HTR-8/SVneo (cell line): Measurements from ENCODE around the gene AGPAT4.

Experiments
- DNase-seq: peaks from one replicate; pipeline ENCODE4 v3.0.0; 2011; ENCODE audit warnings: low spot score, mixed read lengths; ENCODE audit not compliant: insufficient read length
- FAIRE-seq: peaks from 2 replicates; lab custom pipeline; 2011; peaks lifted over from hg19 to GRCh38; lab: Jason Lieb, UNC

The AGPAT4 gene

DNA sequence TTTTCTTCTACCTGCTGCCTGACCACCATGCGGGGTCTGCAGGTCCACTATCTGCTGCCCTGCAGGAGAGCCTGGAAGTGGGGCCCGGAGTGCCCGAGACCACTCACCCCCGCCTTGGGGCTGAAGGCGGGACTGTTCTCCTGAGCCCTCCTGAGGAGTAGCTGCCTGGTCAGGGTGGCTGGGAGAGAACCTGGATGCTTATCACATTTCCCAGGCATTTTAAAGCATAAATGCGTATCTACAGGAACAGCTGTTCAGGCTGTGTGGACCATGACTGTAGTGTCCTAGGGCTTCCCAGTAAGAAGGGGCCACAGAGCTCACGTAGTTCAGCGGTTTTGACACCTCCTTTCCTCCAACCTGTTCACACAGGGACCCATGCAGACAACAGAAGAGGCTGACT, 123.3 kb downstream of the AGPAT4 start:
- DNase-seq (no peak), FAIRE-seq (no peak)

DNA sequence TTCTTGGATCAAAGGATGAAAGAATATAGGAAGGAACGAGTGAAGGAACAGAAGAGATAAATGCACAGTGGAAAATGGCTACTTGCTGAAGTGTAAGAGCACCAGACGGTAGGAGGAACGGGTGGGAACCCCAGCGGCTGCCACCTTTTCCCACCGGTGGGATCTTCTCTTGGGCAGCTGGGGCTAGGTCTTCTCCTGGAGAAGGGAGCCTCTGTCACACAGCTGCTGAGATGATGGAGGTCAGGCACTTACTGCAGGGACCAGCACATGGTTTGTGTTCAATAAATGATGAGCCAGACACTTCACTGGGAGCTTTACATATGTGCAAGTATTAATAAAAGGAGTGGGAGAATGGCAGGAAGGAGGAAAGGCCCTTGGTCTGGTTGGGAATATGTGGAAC, 123.7 kb downstream of the AGPAT4 start:
- no peak for FAIRE-seq

DNA sequence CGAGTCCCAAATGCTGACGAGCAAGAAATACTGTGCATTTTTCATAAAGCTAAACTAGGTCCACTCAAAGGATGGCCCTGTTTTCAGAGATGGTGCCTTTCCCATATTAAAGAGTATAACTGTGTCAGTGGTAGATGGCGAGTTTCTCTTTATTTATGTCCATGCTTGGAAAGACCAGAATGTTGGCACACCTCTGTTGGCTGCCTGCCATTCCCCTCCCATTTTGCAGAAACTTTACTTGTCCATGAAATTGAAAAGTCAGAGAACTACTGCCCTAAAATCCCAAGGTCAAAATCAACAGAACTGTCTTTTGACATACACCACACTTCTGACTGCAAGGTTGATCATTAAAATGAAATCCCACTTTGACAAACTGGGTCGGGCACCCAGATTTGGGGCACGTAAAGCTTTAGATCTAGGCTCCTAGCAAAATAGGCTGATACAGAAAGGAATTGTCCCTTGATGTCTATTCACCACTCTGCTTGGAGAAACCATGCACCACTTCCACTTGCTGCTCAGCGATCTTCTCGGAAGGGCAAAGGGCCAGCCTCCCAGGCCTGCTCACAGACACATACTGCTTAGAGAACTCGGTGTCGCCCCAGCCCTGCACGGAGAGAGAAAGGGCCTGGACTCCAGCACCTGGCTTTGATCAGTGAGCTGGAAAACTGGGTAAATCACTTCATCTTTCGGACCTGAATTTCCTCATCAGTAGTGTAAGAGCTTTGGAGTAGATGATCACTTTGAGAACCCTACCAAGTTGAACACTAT, 130.0 kb downstream of the AGPAT4 start:
- DNase-seq (no peak), FAIRE-seq (no peak)

More for the DNA sequence above, 123.7 kb downstream of the AGPAT4 start:
- DNase-seq: no peak

DNA sequence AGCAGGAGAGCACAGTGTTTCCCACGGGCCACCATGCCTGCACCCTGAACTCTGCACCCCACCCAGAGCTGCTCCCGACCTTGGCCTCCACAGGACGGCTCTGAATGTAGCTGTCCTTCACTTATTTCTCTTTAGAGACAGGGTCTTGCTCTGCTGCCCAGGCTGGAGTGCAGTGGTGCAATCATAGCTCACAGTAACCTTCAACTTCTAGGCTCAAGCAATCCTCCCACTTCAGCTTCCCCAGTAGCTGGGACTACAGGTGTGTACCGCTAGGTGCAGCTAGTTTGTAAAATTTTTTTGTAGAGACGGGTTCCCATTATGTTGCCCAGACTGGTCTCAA, 130.9 kb downstream of the AGPAT4 start:
- no peak for FAIRE-seq
- DNase-seq: no peak

DNA sequence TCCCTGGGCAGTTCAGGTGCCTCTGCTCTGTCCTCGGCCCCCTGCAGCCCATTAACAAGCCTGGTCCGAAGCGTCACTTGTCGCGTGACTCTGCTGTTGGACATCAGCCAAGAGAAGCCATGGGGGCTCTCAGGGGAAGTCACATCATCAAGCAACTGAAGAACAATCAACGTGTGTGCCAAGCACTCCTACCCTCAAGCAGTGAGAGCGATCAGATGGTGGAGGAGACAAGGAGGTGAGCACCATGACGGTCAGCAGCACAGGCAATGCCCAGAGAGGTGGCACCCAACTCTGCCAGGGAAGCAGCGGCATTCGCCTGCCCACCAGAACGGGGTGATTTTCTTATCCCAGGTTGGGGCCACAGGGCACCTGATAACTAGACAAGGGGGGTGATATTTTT, 132.7 kb downstream of the AGPAT4 start:
- FAIRE-seq (no peak), DNase-seq (no peak)

DNA sequence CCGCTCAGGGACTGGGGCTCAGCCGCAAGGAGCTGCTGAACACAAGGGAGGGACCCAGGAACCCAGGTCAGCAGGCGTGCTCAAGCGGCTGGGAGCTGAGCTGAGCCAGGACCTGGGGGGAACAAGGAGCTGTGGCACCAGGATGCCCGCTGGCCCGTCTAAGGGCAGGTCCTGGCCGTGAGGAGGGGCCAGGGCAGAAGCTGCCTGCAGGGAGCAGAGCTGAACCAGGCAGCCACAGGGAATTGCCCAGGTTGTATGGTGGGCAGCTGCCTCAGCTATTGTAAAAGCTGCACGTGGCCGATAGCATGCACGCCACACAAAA, 133.3 kb downstream of the AGPAT4 start:
- no peak for DNase-seq
- FAIRE-seq: no peak

DNA sequence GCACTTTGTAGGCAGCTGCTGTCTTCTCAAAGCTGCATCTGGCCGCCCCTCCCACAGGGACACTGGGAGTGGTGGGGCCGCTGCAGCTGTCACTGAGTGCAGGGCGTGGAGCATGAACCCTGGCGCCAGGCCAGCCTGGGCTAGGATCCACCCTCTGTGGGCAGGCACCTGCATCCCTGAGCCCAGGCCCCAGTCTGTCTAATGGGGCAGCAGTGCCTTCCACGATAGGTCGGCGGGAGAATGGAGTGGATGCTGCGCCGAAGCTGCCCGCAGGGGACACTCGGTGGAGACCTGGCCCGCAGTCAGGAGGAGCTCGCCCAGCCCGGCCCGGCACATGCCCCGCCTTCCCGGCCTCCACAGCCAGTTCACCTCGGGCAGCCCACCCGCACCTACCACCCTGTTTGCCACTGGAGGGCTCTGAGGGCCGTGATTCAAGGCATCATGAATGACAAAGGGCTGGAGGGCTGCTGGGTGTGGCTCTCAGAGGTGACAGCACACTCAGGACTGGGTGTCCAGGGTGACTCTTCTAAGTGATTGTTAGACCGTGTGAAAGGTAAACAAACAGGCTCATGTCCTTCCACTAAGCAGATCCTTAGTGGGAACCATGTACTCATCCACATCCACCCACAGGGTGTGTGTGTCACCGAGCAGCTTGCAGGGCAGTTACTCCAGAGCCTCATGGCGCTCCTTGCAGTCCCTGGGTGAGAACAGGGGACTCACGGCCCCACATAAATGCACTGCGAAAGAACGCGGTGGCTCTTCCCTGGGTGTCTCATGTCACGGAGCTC, 133.9 kb downstream of the AGPAT4 start:
- DNase-seq: no peak
- FAIRE-seq: no peak

DNA sequence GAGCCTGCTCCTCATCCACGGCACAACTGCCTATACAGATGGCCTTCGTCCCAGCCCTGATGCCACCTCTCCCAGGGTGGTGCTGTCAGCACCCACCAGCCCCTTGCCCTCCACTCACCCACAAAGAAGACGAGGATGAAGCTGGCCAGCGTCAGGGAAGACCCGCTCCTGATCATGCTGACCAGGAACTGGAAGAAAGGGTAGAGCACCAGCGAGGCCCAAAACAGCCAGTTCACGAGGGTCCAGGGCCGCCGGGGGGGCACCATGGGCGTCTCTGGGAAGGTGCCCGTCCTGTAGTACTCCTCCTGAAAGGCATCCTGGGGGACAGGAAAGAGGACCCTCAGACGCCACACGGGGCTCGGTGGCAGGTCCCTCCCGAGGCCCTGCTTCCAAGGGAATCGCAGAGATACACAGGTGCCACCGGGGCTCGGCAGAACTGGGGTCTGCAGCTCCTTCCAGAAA, 134.5 kb downstream of the AGPAT4 start:
- no peak for FAIRE-seq
- DNase-seq: no peak

DNA sequence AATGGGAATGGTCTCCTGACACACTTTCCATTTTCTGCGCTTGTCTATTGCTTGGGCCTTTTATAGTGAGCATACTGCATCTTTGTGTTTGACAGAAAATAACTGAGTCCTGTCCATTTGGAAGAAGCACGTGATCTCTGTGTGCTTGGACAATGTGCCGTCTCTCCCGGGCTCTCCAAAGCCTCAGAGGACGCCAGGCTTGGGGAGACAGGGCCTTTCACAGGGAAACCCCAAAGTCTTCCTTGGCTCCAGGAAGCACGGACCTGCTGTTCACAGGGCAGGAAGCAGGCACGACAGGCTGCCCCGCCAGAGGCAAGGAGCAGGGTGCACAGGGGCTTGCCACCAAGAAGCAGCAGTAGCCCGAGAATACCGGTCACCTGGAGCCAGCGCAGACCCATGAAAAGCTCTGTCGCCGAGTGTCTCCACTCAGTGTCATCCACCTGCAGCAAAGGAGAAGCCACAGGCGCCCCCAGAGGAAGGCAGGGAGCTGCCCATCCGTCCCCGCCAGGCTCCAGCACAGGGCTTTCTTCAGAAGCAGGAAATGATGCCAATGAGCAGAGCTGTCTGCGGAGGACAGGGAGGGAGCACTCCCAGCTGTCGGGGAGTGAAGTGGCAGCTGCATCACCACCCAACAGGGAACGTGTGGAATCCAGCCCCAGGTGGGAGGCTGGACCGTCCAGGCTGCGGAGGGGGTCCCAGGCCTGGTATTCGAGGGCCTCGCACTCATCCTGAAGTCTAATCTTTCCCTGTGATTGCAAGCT, 135.1 kb downstream of the AGPAT4 start:
- FAIRE-seq (no peak), DNase-seq (no peak)

DNA sequence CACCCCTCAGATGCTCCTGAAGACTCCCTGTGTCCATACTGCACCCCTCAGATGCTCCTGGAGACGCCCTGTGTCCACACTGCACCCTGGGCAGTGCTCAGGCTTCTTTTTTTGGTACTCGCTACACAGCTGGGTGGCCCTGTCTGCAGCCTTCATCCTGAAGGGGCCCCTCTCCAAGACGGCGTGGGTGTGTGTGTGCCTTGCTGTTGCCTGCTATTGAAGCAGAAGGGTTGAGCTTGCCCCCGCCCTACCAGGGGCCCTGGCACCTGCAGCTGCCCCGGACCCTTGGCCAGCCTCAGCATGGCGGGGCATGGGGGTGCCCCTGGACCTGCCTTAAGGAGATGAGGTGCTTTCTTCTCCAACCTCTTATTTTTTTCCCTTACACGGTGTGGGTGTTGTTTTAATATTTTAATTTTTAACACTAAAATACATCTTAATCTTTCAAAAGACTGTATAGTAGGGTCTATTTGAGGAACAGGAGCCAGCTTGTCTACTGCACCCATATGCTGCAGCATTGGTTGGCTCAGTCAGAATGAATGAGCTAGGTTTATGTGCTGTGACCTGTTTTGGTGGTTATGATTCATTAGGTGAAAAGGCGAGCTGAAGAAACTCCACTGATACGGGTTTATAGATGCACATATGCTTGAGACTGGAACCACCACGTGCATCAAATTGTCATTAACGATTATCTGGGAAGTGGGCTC, 135.9 kb downstream of the AGPAT4 start:
- FAIRE-seq: no peak
- DNase-seq: no peak

DNA sequence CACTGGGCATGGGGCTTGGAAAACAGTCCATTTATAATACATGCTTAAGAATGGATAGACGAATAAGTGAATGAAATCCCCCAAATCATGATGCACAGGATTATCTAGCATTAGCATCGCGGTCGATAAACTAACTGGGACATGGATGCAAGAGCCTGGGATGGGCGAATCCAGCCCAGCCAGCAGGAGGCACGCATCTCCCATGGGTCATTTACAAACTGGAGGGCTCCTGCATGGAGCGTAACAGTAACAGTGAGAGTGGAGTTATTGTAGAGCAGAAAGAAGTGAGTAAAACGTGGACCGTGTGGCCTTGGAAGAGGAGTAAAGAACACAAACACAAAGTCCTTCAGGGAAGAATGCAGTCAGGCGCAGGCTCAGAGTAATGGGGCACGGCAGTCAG, 136.5 kb downstream of the AGPAT4 start:
- FAIRE-seq (no peak), DNase-seq (no peak)

DNA sequence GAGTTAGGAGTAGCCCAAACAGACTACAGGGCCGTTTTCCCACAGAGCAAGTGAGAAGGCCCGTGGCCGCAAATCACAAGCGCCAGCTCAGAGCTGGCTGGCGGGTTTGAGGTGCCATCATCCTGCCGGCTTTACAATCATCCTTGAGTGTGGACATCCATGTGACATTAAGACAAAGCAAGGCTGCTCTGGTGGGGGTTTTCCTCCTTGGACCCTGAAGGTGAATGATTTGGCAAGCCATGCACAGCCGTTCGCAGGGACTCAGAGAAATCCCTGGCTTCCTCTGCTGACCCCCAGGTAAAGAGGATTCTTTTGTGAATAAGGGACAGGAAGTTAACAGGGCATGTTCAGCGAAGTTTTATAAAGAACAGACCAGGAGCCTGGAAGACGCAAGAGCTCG, 137.2 kb downstream of the AGPAT4 start:
- FAIRE-seq (no peak), DNase-seq (no peak)

DNA sequence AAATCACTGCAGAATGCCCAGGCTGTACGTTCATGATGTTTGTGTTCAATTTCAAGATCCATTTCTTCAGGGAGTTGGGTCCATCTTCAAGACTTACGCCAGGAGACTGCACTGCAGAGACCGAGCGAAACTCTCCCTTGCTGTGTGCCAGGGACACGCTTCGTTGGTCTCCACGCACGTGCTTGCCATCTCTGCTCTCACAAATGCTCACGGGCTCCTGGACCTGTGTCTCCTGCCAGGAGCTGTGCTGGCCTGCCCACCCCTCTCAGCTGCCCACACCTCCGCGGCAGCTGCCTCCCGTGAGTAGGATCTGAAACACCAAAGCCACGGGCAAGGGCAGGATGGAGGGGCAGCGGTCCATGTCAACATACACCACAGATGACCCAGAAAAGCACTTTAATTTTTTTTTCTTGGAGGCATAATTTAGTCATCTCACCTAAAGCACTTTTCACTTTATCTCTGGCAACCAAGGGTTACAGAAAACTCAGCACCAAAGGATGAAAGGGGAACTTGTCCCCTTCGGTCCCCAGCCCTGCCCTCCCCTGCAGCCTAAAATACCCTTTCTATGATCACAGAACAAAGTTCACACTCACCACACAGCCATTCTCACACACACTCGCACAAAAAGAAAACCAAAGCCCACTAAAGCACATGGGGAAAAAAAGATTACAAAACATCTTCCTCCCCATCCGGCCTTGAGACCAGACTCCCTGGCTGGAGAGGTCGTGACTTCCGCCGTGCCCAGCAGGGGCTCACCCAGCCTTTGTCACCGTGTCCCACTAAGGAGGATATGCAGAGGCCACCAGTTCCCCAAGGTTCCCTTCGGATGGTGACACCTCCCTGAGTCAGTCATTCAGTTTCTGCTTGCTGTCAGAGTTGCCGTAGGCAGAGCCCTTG, 137.9 kb downstream of the AGPAT4 start:
- FAIRE-seq (no peak), DNase-seq (no peak)

DNA sequence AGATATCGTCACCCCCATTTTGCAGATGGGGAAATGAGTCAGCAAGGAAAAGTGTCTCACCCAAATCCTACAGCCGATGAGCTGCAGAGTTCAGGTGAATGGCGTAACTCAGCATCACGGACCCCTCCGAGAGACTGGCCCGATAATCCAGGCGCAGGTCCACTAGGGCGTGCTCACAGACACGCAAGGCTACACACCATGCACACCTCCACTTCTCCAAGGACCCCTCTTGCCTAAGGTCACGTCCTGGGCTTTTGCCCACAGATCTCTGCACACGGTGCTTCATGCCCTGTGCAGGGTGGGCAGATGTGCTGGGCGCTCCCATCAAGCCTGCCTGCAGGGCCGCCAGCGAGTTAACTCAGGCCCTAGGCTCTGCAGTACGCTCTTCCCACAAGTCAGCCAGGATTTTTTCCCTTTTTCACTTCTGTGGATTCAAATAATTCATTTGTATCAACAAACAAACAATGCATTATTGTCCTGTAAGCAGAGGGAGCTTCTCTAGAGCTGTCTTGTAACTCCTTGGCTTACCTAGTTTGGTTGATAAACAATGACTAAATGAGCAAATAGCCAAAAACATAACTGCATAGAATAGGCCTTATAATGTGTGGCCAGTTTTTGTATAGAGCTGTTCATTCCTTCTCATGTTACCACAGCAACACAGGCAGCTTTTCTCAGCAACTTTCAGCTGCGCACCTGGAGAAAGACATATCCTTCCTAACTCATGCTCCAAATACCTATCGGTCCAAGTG, 139.1 kb downstream of the AGPAT4 start:
- DNase-seq (no peak), FAIRE-seq (no peak)

DNA sequence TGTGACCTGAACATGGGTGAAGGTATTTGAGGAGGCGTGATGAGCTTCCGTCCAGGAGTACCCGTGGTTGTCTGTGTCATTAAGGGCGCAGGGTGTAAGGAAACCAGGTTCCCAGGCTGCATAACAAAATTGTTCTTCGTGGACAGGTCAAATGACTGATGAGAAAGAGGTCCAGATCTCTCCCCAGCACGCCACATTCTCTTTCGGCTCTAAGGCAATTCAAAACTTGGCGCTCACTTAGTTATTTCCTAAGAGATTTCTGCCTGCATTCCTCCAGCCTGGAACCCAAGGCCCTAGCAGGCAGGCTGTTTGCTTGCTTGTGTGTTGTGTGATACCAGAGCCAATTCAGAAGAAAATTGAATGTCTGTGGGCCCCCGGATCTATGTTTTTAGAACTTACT, 139.9 kb downstream of the AGPAT4 start:
- DNase-seq (no peak), FAIRE-seq (no peak)

DNA sequence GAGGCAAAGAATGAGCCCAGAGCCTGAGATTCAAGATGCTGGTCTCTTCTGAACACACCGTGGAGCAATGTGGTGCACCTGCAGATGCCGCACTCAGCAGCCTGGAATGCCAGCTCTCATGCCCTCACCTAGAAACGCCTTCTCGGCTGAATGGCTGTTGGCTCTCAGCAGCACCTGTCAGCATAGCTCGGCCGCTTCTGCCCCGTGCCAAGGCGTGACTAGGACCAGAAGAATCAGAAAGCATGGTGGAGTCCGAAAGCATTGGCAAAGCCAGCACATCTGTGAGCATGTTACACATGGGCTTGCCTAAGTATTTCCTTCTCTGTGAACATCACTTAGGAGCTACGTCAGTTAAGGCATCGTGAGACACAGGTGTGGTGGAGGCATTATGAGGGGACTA, 141.5 kb downstream of the AGPAT4 start:
- FAIRE-seq (no peak), DNase-seq (no peak)

DNA sequence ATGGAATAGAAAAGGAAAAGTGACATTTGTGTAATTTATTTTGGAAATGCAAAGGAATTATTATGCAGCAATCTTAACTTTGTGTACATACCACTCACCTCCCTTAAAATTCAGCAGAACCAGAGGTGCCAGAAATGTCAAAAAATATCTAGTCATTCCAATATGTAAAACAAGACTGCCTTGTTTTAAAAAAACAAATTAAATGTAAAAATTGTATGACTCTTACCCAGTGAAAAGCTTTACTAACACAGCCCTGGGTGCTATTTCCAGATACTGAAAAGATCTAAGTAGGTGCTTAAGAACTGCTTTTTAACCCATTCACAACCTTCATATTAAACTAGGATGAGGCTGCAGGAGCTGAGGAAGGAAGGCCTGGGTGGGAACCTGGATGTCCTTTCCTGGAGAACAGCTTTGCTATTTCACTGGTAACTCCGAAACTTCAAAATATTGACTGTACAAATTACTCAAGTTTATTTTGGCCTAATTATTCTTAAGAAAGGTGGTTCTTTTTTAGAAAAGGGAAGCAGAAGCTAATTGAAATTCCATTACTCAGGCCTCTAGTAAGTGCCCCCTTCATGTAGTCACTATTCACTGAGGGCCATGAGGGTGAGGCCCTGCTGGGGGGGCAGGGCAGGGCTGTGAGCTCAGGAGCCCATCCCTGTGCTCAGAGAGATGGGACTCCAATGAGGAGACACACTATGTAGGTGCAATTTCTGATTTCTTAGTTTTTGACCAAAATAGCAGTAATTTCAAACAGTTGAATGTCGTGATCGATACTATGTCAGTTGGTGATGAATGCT, 142.7 kb downstream of the AGPAT4 start:
- DNase-seq (no peak), FAIRE-seq (no peak)

DNA sequence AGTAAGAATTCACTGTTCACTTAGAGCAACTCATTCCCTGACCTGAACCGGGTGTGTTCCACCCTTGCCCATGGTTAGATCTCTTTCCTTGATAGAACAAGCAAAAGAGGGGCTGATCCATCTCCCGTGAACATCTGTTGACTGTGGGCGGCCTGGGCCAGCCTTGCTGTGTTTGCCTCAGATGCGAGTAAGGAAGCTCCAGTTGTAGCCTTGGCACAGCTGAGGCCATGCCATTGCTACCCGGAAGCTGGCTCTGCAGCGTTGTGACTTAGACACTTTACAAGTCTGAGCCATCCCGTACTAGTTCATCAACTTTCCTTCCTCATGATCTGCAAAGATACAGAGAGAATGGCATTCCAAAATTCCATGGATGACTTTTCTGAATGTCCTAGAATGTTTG, 143.3 kb downstream of the AGPAT4 start:
- FAIRE-seq (no peak), DNase-seq (no peak)
